ENCODE measurements around the gene SCARF1.

- TF ChIP-seq POLR2A (IDR thresholded peaks at IDR 0.05) (no peak), CTCF (IDR thresholded peaks at IDR 0.05 in 8 of 11, conservative IDR thresholded peaks at IDR 0.05 in 3 of 11) (no peak)
Observed at GRCh38 chr17:1647802-1648171, 2.3 kb upstream of the SCARF1 start.
